Adrenal gland (tissue), 5 donors: ENCODE measurements around the gene RAB40C.

Source experiments
- POLR2A ChIP-seq, 2 donors: fragments of 450-650 bp; IDR thresholded peaks; one replicate each; pipeline ENCODE4 v1.6.1; 2017; ENCODE audit warnings: antibody characterized with exemption in 2 of 2, mild to moderate bottlenecking in 2 of 2, moderate library complexity in 1 of 2
- TF ChIP-seq, protein P1 (sequence below), 6 experiments: fragments of 450-650 bp in 4 of 6; fragments of 200-600 bp in 2 of 6; sonication (generic) in 1 of 6; IDR thresholded peaks; 1 replicate in 5 of 6; 2 replicates in 1 of 6; pipeline versions ENCODE4 v1.5.1 to v1.8.0; 2016 to 2021; ENCODE audit warnings: antibody characterized with exemption in 6 of 6, mild to moderate bottlenecking in 2 of 6, moderate library complexity in 1 of 6
- donor health status: DM: no; HTN: no; CAD: no.

GRCh38 chr16:576197-576822 lies 13.6 kb upstream of the RAB40C start:
- TF ChIP-seq POLR2A (IDR thresholded peaks at IDR 0.05) = no peak
- TF ChIP-seq, protein P1, sequence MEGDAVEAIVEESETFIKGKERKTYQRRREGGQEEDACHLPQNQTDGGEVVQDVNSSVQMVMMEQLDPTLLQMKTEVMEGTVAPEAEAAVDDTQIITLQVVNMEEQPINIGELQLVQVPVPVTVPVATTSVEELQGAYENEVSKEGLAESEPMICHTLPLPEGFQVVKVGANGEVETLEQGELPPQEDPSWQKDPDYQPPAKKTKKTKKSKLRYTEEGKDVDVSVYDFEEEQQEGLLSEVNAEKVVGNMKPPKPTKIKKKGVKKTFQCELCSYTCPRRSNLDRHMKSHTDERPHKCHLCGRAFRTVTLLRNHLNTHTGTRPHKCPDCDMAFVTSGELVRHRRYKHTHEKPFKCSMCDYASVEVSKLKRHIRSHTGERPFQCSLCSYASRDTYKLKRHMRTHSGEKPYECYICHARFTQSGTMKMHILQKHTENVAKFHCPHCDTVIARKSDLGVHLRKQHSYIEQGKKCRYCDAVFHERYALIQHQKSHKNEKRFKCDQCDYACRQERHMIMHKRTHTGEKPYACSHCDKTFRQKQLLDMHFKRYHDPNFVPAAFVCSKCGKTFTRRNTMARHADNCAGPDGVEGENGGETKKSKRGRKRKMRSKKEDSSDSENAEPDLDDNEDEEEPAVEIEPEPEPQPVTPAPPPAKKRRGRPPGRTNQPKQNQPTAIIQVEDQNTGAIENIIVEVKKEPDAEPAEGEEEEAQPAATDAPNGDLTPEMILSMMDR (IDR thresholded peaks at IDR 0.05) = no peak
